ENCODE data around the gene SPARCL1. TPM values are rescaled to one million over a fixed set of nuclear protein-coding genes. Genes with fewer than 3 reads are reported as not detected.
"Not testable (repeated sequence)": the region's sequence is repeated elsewhere in the genome, so short reads cannot be mapped to it uniquely, and the experiment has no call there.

SPARCL1 gene
- total RNA-seq, 1 donor from 2014 or later: 302 TPM

DNA sequence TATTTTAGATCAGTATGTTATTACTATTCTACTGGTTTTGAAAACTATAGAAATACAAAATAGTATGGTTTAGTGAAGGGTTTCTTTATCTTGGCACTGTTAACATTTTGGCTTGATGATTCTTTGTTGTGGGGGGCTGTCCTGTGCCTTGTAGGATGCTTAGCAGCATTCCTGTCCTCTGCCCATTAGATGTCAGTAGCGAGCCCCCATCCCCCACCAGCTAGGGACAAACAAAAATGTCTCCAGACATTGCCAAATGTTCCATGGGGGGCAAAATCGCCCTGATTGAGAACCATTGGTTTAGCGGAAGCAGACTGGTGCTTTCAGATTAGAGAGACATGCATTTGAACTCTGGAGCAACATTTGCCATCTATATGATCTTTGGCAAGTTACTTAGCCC lies 23.3 kb downstream of the SPARCL1 start:
- no peak for DNase-seq (ENCODE audit: low spot score)

DNA sequence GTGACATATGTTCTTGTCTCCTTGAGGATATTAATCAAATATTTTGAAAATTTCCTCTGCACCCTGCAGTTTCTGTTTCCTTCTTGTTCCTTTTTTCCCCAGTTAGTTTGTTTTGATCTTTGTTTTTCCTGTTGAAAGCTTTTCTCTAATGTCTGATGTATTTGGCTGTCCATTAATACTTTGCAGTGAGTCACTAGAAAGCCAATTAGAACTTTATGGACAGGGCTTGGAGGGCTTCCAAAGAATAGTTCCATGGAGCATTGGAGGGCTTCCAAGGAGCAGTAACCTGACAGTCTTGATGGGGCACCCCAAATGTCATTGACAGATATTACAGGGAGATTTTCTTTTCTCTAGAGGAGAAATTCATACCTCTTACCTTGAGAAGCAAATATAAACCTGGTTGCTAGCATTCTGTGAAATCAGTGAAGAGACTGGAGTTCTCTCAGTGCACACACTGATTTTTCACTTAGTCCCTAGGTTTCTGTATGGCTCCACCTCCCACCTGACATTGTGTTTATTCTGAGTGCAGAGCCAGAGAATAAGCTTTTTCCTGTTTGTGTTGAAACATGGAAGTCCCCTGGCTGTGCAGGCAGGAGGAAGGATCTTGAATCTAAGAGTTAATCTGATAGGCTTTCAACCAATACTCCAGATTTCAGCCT lies 26.5 kb downstream of the SPARCL1 start:
- DNase-seq (ENCODE audit: low spot score): no peak

DNA sequence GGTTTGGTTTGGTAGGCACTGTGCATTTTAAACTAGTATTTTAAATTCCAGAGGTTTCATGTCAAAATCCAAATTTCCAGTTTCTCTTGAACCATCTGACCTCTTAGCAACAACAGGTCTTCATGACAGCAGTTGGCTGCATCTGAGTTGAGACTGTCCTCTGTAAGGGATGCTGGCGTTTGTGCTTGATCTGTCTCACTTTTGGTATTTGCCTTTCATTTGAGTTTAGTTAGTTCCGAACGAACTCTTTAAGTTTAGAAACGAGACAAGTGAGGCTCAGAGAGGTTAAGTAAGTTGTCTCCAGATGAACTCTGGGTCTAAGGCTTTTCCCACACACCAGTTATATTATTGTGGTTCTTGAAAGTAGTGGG lies 29.1 kb downstream of the SPARCL1 start:
- DNase-seq (ENCODE audit: low spot score): no peak

DNA sequence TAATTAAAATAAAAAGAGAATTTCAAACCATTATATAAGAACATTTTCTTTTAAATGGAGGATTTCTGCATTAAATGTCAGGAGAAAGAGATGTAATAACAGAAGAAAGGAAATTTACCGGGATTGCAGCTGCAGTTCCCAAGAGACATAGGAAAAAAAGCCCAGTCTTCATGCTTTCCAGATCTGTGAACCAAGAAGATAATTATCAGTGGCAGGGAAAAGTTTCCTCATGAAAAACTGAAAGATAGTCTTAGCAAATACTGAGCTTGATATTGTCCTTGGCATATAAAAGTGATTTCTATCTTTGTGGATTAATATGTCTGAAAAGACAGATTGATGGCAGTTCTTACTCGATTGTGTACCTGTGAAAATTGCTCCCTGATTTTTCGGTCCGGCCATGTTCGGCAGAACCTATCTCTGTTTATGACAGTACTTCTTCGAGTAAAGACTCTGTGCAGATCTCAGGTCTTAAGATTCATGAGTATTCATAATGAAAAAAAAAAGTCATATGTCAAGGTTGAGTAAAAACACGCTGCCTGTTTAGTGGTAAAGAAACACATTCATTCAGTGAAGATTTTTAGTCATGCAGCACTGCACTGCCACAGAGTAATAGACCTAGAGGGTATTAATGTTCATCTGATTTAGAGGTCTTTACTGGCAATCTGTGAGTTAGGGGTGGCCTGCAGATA lies 29.6 kb downstream of the SPARCL1 start:
- no peak for DNase-seq (ENCODE audit: low spot score)

DNA sequence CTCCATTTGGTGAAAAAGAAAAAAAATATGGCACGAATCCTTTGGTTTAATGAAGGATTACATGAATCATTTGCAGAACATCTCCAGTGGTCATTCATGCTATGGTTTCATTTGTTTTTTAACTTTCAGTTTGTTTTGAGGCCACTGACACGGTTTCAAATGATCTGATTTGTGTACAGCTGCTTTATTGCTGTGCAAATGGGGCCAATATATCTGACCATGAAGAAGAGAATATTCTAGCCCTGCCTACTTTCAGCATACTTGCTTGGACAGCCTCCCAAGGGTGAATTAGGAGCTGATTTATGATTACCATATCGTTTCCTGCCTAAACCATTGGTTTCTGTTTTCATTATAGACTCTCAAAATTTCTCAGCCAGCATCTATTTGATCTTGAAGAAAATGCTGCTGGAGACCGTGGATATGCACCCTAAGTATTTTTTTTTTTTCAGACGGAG lies 30.7 kb downstream of the SPARCL1 start:
- DNase-seq (ENCODE audit: low spot score): no peak

DNA sequence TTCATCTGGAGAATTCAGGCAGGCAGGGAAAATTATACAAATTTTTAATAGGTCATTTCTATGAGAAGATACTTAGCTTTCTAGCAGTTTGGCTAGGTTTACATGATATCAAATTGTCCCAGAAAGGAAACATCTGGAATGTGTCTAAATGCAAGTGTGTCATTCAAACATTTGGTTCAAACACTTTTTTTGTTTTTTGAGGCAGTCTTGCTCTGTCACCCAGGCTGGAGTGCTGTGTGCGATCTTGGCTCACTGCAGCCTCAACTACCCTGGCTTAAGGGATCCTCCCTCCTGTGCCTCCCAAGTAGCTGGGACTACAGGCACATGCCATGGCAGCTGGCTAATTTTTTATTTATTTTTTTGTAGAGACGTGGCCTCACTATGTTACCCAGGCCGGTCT lies 31.6 kb downstream of the SPARCL1 start:
- DNase-seq (ENCODE audit: low spot score): no peak

DNA sequence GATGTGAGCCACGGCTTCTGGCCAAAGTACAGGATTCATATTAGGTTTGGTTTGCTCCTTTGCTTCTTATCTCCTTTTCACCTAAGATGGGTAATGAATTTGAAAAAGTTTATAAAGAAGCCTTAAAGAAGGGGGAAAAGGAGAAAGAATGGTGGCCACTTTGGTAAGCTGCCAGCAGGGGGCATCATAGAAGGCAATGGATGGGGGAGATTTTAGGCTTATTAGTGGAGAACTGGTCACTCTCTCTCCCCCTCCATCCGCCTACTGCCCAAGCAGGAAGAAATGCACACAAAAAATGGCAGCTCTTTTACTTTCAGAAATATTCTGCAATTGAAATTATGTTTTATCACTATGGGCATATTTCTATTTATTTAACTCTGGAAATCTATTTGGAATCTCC lies 32.0 kb downstream of the SPARCL1 start:
- no peak for DNase-seq (ENCODE audit: low spot score)

DNA sequence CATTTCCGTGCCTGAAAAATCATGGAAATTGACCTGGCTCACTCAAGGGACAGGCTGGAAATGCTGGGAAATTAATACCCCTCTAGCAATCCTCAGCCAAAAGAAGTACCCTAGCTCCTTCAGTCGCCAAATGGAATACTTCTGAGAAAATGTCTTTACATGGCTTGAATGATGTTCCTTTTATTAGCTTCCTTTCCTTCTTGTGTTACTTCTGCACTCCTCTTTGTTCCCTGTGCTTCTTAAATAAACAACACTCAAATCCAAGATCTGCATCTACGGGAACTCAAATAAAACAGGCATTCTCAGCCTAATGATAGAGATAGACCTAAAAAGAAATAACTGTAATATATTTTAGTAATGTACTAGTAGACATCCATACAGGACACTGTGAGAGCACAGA lies 36.1 kb downstream of the SPARCL1 start:
- DNase-seq (ENCODE audit: low spot score): no peak

DNA sequence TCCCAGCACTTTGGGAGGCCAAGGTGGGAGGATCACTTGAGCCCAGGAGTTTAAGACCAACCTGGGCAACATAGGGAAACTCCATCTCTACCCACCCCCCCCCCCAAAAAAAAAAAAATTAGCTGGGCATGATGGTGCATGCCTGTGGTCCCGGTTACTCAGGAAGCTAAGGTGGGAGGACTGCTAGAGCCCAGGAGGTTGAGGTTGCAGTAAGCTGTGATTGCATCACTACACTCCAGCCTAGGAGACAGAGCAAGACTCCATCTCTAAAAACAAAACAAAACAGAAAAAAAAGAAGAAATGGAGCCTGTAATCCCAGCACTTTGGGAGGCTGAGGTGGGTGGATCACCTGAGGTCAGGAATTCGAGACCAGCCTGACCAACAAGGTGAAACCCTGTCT lies 37.3 kb downstream of the SPARCL1 start:
- DNase-seq (ENCODE audit: low spot score): not testable (repeated sequence)

DNA sequence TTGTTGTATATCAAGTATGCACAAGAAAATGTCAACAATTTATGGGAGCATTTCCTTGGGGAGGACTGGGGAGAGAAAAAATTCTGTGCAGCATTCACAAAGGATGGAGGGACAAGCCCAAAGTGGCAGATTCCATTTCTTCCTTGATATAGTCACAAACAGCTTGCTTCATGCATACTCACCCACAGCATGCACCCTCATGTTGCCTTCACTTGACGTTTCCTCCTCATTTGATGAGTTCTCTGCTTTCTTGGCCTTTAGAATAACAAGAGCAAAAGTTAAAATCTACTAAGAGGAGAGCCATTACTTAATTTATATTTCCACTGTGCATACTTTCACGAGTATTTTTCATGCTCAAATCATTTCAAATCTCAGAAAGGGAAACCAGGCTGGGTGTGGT lies 37.7 kb downstream of the SPARCL1 start:
- no peak for DNase-seq (ENCODE audit: low spot score)

DNA sequence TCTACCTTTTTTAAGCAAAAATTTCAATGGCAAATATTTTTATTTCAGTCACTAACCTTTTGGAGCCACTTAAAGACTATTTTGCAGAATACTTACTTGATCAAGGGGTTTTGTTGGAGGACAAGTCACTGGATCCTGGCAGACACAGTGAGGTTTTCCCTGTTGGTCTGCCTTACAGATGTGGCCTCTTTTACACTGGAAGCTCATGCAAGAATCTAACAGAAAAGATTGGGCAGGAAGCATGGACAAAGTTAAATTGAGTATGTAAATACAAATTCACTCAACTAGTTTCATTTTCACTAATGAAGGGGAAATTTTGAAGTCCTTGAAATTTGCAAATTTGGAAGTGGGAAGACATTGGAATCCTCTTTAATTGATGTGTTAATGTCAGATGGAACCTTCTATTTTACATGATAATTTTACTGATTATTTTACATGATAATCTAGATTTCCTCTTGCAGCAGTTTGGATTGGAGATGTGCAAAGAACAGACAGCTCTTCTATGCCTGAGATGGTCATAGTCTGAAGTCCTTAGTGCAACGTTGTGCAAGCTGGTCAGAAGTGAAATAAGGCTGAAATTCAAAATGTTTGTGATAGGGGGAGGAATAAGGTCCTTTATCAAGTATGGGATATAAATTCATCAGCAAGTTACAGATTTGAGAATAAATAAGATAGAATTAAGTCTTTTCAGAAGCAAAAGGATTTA lies 38.4 kb downstream of the SPARCL1 start:
- DNase-seq (ENCODE audit: low spot score): no peak

DNA sequence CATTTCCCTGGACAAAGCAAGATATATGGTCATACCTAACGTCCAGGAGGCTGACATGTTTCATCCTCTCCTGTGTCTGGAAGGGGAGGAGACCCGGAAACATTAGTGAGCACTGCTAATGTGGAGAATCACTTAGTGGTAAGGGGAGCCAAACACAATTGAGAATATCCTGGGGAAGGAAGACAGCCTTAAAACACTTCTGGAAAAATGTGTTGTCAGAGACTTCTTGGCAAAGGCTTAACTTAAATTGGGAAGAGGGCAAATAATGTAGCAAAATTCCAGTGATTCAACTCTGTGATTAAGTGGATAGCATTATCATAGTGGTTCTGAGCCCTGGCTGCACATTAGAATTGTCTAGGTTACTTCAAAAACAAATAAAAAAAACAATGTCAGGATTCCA lies 39.5 kb downstream of the SPARCL1 start:
- no peak for DNase-seq (ENCODE audit: low spot score)

DNA sequence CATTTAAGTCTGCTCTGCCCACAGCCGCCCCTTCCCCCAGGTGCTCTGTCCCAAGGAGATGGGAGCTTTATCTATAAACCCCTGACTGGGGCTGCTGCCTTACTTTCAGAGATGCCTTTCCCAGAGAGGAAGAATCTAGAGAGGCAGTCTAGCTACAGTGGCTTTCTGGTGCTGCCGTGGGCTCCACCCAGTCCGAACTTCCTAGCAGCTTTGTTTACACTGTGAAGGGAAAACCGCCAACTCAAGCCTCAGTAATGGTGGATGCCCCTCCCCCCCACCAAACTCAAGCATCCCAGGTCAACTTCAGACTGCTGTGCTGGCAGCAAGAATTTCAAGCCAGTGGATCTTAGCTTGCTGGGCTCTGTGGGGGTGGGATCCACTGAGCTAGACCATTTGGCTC lies 40.5 kb downstream of the SPARCL1 start:
- not testable (repeated sequence) for DNase-seq (ENCODE audit: low spot score)

DNA sequence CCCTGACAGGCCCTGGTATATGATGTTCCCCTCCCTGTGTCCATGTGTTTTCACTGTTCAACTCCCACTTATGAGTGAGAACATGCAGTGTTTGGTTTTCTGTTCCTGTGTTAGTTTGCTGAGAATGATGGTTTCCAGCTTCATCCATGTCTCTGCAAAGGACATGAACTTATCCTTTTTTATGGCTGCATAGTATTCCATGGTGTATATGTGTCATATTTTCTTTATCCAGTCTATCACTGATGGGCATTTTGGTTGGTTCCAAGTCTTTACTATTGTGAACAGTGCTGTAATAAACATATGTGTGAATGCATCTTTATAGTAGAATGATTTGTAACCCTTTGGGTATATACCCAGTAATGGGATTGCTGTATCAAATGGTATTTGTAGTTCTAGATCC lies 45.9 kb downstream of the SPARCL1 start:
- DNase-seq (ENCODE audit: low spot score): not testable (repeated sequence)

DNA sequence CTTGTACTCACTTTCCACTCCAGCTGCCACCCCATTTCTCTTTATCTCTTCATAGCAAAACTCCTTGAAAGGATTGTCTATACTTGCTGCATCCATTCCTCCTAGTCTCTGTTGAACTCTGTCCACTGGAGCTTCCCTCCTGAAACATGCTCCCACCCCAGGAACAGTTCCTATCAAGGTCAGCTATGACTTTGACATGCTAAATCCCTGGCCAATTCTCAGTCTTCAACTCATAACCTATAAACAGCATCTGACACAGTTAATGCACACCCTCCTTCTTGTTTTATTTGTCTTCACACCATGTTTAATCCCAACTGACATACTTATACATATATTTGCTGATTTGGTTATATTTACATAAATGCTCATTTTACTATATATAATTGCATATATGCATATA lies 47.8 kb downstream of the SPARCL1 start:
- DNase-seq (ENCODE audit: low spot score): no peak

DNA sequence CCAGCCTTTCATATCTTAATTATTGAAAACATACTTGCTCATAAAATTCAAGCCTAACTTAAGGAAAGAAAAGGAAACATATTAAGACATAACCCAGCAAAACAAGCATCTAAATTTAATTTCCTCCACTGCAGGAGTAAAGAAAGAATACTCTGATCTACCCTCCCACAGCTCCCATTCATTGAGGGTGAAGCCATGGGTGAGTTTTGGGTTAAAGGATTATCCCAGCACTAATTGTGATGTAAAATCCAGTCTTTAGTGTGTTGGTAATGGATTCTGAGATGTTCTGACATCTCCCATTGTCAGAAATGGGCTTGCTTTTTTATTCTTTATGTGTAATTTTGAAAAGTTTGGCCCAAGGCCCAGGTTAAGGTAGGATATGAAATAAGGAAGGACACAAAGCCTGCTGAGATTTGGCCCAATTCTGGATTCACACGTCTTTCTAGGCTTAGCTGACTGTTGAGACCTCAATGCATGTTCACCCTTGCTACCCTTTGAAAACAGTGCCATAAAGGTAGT lies 50.4 kb downstream of the SPARCL1 start:
- no peak for DNase-seq (ENCODE audit: low spot score)

DNA sequence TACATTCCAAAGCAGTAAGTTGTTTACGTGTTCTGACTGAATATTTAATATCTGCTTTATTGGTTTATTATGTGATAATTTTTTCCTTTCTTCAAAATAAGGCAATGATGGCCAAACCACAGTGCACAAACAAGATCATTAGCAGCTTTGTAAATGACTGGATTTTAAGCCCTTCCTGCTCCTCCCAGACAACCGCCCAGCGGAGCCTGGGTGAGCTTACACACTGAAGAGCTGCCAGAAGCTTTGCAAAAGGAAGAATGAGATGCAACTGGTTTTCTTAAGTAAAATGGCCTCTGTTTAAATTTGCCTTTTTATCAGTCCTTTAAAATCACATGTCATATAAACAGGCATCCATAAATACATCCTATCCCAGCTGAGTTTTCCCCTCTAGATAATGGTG lies 52.2 kb downstream of the SPARCL1 start:
- DNase-seq (ENCODE audit: low spot score): no peak

DNA sequence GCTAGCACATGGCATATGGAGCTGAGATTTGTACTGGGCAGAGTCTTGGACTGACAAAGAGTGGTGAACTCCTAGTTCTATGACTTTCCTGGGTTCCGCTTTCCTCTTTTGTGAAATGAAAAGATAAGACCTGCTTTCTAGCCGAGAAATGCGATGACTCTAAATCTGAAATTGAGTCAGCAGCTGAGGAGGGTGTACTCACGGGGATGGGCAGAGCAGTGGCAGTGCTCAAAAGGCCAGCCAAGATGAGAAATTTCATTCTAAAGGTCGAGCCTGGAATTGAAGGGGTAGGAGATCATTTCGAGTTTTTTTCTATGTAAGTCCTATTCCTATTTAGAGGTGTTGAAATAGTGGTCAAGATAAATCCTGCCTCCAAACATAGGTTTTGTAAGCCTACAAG lies 59.8 kb downstream of the SPARCL1 start:
- DNase-seq (ENCODE audit: low spot score): no peak

DNA sequence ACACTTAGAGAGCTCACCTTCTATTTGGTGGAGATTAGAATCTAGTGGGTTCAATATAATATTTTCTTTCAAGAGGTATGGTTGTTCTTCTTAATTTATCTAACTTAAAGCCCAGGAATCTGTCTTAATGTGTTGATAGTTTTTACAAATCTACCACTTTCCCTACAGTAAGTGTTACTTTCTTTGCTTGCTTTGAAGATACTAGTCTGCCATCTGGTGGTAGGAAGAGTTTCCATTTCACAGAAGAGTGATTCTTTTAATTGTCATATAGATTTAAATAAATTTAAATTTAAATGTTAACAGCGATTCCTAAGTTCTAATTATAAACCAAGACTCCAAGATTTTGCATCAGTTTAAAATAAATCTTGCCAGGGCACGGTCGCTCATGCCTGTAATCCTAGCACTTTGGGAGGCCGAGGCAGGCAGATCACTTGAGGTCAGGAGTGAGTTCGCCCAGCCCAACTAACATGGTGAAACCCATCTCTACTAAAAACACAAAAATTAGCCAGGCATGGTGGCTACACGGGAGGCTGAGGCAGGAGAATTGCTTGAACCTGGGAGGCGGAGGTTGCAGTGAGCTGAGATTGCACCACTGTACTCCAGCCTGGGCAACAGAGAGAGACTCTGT lies 63.3 kb downstream of the SPARCL1 start:
- no peak for DNase-seq (ENCODE audit: low spot score)

DNA sequence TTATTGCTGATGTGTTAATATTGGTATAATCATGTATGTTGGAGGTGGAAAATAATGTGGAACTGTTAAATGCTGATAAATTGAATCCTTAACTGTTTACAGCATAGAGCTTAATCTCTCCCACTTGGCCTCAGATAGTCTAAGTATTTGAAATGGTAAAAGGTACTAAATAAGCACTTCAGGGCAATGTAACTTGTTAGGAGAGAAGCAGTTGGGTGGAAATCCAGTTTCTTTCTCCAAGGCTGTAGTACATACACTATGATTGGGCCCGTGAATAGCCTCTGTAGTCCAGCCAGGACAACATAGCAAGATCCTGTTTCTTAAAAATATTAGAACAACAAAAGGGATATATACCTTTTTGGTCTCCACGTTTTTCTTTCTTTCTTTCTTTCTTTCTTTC lies 67.1 kb downstream of the SPARCL1 start:
- no peak for DNase-seq (ENCODE audit: low spot score)

DNA sequence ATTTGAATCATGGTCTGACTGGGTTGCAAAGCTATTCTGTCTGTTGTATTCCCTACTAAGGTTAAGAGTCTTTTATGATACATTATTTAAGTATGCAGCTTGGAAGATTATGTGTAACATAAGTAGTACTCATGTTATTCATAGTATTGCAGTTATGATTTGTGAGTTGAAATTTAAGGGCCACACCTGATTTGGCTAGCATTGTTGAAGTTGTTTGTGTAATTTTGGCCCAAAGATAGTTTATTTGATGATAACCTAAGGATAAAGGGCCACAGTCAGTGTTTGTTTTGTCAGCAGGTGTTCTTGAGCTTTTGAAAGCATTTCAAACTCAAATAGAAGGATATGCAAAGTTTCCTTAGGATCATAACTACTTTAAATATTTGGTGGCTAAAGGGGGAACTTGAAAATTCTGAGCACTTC lies 67.9 kb downstream of the SPARCL1 start:
- no peak for DNase-seq (ENCODE audit: low spot score)

DNA sequence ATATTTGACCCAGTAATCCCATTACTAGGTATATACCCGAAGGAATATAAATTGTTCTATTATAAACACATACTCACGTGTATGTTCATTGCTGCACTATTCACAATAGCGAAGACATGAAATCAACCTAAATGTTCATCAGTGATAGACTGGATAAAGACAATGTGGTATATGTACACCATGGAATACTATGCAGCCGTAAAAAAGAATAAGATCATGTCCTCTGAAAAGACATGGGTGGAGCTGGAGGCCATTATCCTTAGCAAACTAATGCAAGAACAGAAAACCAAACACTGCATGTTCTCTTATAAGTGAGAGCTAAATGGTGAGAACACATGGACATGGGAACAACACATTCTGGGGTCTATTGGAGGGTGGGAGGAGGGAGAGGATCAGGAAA lies 70.3 kb downstream of the SPARCL1 start:
- DNase-seq (ENCODE audit: low spot score): no peak

Measured in mesenteric fat pad (tissue), 1 donor.